NCI-H345 treated with DMSO at 0.1 percent for 48 hours (cell line): ENCODE measurements around the gene ABCA2.
A peak's percentile ranks its signal among the peaks of the same experiment; 100 is the strongest.

Experiments used
- DNase-seq: peaks from one replicate; lab custom pipeline; 2025; ENCODE audit not compliant: unreplicated experiment; lab: John Stamatoyannopoulos, UW

Gene ABCA2

GRCh38 chr9:137030538-137031527 is 2.8 kb upstream of the ABCA2 start:
- no peak for DNase-seq

GRCh38 chr9:137030006-137030405 is 2.0 kb upstream of the ABCA2 start:
- no peak for DNase-seq

- peak; percentile 13 for DNase-seq
These were observed 1.3 kb upstream of the ABCA2 start for GRCh38 chr9:137029058-137029936.

- DNase-seq = peak; percentile 38
These were observed 423 bp upstream of the ABCA2 start for GRCh38 chr9:137028263-137029057.

GRCh38 chr9:137026828-137027227 is 1.2 kb downstream of the ABCA2 start:
- DNase-seq = no peak

GRCh38 chr9:137026384-137026783 is 1.7 kb downstream of the ABCA2 start:
- no peak for DNase-seq

- DNase-seq = peak; percentile 85
These were observed 2.5 kb downstream of the ABCA2 start for GRCh38 chr9:137025517-137025966.

- no peak for DNase-seq
These were observed 4.5 kb downstream of the ABCA2 start for GRCh38 chr9:137023583-137023991.

- DNase-seq = no peak
These were observed 4.9 kb downstream of the ABCA2 start for GRCh38 chr9:137023157-137023556.

GRCh38 chr9:137022662-137023008 is 5.4 kb downstream of the ABCA2 start:
- DNase-seq = no peak

- no peak for DNase-seq
These were observed 5.9 kb downstream of the ABCA2 start for GRCh38 chr9:137021979-137022661.

- DNase-seq = no peak
These were observed 6.5 kb downstream of the ABCA2 start for GRCh38 chr9:137021568-137021978.

GRCh38 chr9:137020771-137021567 is 7.1 kb downstream of the ABCA2 start:
- no peak for DNase-seq

GRCh38 chr9:137019891-137020683 is 8.0 kb downstream of the ABCA2 start:
- no peak for DNase-seq

GRCh38 chr9:137018761-137019559 is 9.1 kb downstream of the ABCA2 start:
- DNase-seq = no peak

GRCh38 chr9:137017791-137018497 is 10.1 kb downstream of the ABCA2 start:
- DNase-seq = no peak

- no peak for DNase-seq
These were observed 11.0 kb downstream of the ABCA2 start for GRCh38 chr9:137017071-137017470.
